H1 (cell line): ENCODE results near the gene MYH6. TPM values are rescaled to one million over a fixed set of nuclear protein-coding genes. Genes with fewer than 3 reads are reported as not detected.

Source experiments
- CHD2 ChIP-seq: IDR thresholded peaks from 2 replicates; pipeline ENCODE4 v1.6.1; 2012; ENCODE audit warnings: low read length, improper control_type of control experiment
- E2F6 ChIP-seq: IDR thresholded peaks from 2 replicates; pipeline ENCODE4 v1.6.1; 2012; ENCODE audit warnings: inconsistent platforms
- RBBP5 ChIP-seq: IDR thresholded peaks from 2 replicates; pipeline ENCODE4 v1.7.1; 2012; ENCODE audit warnings: low read depth, mild to moderate bottlenecking, inconsistent platforms, low read length, moderate library complexity, borderline replicate concordance
- SIN3A ChIP-seq, 2 experiments: IDR thresholded peaks in 1 of 2; conservative IDR thresholded peaks in 1 of 2; 2 replicates each; pipeline ENCODE4 v1.6.1; 2011 to 2012; ENCODE audit warnings: low read length in 2 of 2, improper control_type of control experiment in 1 of 2, low read depth in 1 of 2, mild to moderate bottlenecking in 1 of 2
- TAF1 ChIP-seq: IDR thresholded peaks from 2 replicates; pipeline ENCODE4 v1.6.1; 2011; ENCODE audit warnings: mild to moderate bottlenecking, low read depth, low read length
- polyA plus RNA-seq, 7 experiments: library from polyadenylated mRNA; depleted of rRNA in 3 of 7; stranded (reverse) in 5 of 7; unstranded in 2 of 7; fragments of >200 nt in 5 of 7; fragments of 200-250 nt in 2 of 7; gene quantifications; 1 replicate in 5 of 7; 2 replicates in 1 of 7; 4 replicates in 1 of 7; pipeline versions ENCODE4 v1.2.1 to v1.2.3, GENCODE V29; 2011 to 2013; ENCODE audit warnings: missing spikeins in 2 of 7, mixed read lengths in 2 of 7
- total RNA-seq: library from RNA; stranded (reverse); fragmentation: NEBNext Ultra II Directional; extraction: Animal tissue kit (Norgen Biotek cat#: 25700); gene quantifications from 2 replicates; pipeline ENCODE4 v1.2.1, GENCODE V29; 2021

MYH6 gene
- total and polyA plus RNA-seq, 2 of the 8 experiments (the other 6 are each of a cell fraction or from before 2014, with no cell fraction given) = 0.03 TPM; not detected in 1

- TF ChIP-seq RBBP5 = 0 out of 2 replicates have a peak, but pooled peaks have one; percentile 8
- TF ChIP-seq SIN3A (conservative IDR thresholded peaks at IDR 0.05 in 1 of 2, IDR thresholded peaks at IDR 0.05 in 1 of 2; ENCODE audit: low read depth in 1 of 2, low read length in 2 of 2) = peak in 1 of 2 experiments; percentile 17; a peak in 1 of 4 replicates
- TF ChIP-seq E2F6 = peak; percentile 17; the same call in 1 of the 2 replicates
- no peak for TF ChIP-seq CHD2
- TF ChIP-seq TAF1 = peak; percentile 63
These were observed 42.2 kb downstream of the MYH6 start (continued) for GRCh38 chr14:23365732-23366425.
